ENCODE data around the gene RNU6-8.

DNA sequence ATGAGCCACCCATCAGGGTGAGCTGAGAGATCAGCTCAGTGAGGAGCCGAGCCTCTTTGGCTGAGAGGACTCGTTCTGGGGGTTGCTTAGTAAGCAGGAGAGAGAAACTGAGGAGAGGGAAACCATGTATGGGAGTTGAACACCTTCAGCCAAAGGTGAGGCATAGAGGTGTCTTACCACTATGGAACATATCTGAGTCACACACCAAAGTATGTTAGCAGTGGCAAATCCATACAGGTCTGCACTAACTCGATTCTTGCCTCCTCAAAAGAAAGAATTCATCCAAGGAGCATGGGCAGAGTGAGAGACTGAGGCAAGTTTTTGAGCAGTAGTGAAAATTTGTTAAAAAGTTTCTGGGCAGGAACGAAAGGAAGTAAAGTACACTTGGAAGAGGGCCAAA, 46.7 kb upstream of the RNU6-8 start:
- TF ChIP-seq, protein P1, sequence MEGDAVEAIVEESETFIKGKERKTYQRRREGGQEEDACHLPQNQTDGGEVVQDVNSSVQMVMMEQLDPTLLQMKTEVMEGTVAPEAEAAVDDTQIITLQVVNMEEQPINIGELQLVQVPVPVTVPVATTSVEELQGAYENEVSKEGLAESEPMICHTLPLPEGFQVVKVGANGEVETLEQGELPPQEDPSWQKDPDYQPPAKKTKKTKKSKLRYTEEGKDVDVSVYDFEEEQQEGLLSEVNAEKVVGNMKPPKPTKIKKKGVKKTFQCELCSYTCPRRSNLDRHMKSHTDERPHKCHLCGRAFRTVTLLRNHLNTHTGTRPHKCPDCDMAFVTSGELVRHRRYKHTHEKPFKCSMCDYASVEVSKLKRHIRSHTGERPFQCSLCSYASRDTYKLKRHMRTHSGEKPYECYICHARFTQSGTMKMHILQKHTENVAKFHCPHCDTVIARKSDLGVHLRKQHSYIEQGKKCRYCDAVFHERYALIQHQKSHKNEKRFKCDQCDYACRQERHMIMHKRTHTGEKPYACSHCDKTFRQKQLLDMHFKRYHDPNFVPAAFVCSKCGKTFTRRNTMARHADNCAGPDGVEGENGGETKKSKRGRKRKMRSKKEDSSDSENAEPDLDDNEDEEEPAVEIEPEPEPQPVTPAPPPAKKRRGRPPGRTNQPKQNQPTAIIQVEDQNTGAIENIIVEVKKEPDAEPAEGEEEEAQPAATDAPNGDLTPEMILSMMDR (IDR thresholded peaks at IDR 0.05) = no peak
- no peak for TF ChIP-seq POLR2A (IDR thresholded peaks at IDR 0.05)
